Gastrocnemius medialis (tissue), 4 donors: Measurements from ENCODE around the gene PLA2G12A.

Experiments used
- POLR2A ChIP-seq, 2 donors: fragments of 450-650 bp; IDR thresholded peaks; one replicate each; pipeline ENCODE4 v1.6.1; 2017; ENCODE audit warnings: antibody characterized with exemption in 2 of 2, mild to moderate bottlenecking in 2 of 2, moderate library complexity in 2 of 2
- TF ChIP-seq, protein P1 (sequence below), 5 experiments: fragments of 450-650 bp in 3 of 5; fragments of 200-600 bp in 2 of 5; sonication (generic) in 2 of 5; IDR thresholded peaks in 4 of 5; conservative IDR thresholded peaks in 1 of 5; 1 replicate in 4 of 5; 2 replicates in 1 of 5; pipeline ENCODE4 v1.5.1; 2016 to 2019; ENCODE audit warnings: antibody characterized with exemption in 5 of 5, mild to moderate bottlenecking in 3 of 5, moderate library complexity in 3 of 5

- TF ChIP-seq, protein P1, sequence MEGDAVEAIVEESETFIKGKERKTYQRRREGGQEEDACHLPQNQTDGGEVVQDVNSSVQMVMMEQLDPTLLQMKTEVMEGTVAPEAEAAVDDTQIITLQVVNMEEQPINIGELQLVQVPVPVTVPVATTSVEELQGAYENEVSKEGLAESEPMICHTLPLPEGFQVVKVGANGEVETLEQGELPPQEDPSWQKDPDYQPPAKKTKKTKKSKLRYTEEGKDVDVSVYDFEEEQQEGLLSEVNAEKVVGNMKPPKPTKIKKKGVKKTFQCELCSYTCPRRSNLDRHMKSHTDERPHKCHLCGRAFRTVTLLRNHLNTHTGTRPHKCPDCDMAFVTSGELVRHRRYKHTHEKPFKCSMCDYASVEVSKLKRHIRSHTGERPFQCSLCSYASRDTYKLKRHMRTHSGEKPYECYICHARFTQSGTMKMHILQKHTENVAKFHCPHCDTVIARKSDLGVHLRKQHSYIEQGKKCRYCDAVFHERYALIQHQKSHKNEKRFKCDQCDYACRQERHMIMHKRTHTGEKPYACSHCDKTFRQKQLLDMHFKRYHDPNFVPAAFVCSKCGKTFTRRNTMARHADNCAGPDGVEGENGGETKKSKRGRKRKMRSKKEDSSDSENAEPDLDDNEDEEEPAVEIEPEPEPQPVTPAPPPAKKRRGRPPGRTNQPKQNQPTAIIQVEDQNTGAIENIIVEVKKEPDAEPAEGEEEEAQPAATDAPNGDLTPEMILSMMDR (IDR thresholded peaks at IDR 0.05 in 4 of 5, conservative IDR thresholded peaks at IDR 0.05 in 1 of 5): no peak
- no peak for TF ChIP-seq POLR2A (IDR thresholded peaks at IDR 0.05)
Observed at GRCh38 chr4:109764376-109764775, 34.5 kb upstream of the PLA2G12A start.
